ENCODE measurements around the gene ADGRG6.

- no peak for TF ChIP-seq POLR2AphosphoS5 (IDR thresholded peaks at IDR 0.05; ENCODE audit: low read depth, low read length)
- TF ChIP-seq FOXP2 (optimal IDR thresholded peaks at IDR 0.05; ENCODE audit: borderline replicate concordance, extremely low read depth, extremely low read length, insufficient read depth): no peak
- TF ChIP-seq TAF1 (IDR thresholded peaks at IDR 0.05; ENCODE audit: borderline replicate concordance, insufficient read depth, low read length): no peak
These were observed 183.4 kb downstream of the ADGRG6 start for GRCh38 chr6:142485256-142485655.
